ENCODE data around the gene HMCN2.

The HMCN2 gene

GRCh38 chr9:130411566-130411915 lies 146.0 kb downstream of the HMCN2 start:
- H3K36me3 ChIP-seq: no peaks in the 10 kb centered on the region
- no peak overlapping the region for H3K4me3 ChIP-seq (ENCODE audit: low read depth, low read length)
- H3K9me3 ChIP-seq: no peaks in the 10 kb centered on the region
- no peaks in the 10 kb centered on the region for H3K4me1 ChIP-seq
- no peaks in the 10 kb centered on the region for H3K27me3 ChIP-seq
- DNase-seq: no peak
- TF ChIP-seq, protein P1, sequence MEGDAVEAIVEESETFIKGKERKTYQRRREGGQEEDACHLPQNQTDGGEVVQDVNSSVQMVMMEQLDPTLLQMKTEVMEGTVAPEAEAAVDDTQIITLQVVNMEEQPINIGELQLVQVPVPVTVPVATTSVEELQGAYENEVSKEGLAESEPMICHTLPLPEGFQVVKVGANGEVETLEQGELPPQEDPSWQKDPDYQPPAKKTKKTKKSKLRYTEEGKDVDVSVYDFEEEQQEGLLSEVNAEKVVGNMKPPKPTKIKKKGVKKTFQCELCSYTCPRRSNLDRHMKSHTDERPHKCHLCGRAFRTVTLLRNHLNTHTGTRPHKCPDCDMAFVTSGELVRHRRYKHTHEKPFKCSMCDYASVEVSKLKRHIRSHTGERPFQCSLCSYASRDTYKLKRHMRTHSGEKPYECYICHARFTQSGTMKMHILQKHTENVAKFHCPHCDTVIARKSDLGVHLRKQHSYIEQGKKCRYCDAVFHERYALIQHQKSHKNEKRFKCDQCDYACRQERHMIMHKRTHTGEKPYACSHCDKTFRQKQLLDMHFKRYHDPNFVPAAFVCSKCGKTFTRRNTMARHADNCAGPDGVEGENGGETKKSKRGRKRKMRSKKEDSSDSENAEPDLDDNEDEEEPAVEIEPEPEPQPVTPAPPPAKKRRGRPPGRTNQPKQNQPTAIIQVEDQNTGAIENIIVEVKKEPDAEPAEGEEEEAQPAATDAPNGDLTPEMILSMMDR (IDR thresholded peaks at IDR 0.05; ENCODE audit: low read depth, low read length): no peak

GRCh38 chr9:130414081-130414731 lies 148.6 kb downstream of the HMCN2 start:
- Histone ChIP-seq H3K4me1 (no peaks in the 10 kb centered on the region), H3K9me3 (no peaks in the 10 kb centered on the region), H3K36me3 (no peaks in the 10 kb centered on the region), H3K4me3 (ENCODE audit: low read depth, low read length) (no peak overlapping the region), H3K27me3 (no peaks in the 10 kb centered on the region)
- no peak for DNase-seq
- TF ChIP-seq, protein P1 (IDR thresholded peaks at IDR 0.05; ENCODE audit: low read depth, low read length): no peak

GRCh38 chr9:130414910-130415746 lies 149.6 kb downstream of the HMCN2 start:
- Histone ChIP-seq H3K4me3 (ENCODE audit: low read depth, low read length) (no peak overlapping the region), H3K4me1 (no peaks in the 10 kb centered on the region; the same call in 1 of the 2 replicates), H3K36me3 (no peaks in the 10 kb centered on the region), H3K9me3 (no peaks in the 10 kb centered on the region), H3K27me3 (no peaks in the 10 kb centered on the region)
- TF ChIP-seq, protein P1 (IDR thresholded peaks at IDR 0.05; ENCODE audit: low read depth, low read length): no peak
- DNase-seq: no peak

DNA sequence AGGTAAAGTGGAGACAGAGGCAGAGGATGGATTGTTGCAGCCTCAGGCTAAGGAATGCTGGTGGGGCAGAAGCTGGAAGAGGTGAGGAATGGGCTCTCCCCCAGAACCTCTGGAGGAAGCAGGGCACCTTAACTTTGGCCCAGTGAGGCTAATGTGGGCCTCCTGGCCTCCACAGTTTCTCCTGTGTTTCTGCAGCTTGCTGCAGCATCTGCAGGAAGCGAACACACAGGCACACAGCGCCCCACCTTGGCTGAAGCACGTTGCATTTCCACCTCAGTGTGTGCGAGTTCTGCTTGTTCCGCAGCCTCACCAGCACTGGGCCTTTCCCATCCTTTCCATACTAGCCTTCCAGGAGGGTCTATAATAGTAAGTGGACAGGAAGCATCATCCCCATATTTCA lies 152.0 kb downstream of the HMCN2 start:
- Histone ChIP-seq H3K4me1 (peaks cover 18% of the 10 kb centered on the region), H3K36me3 (no peaks in the 10 kb centered on the region), H3K27me3 (no peaks in the 10 kb centered on the region), H3K9me3 (no peaks in the 10 kb centered on the region), H3K4me3 (ENCODE audit: low read depth, low read length) (no peak overlapping the region)
- DNase-seq: no peak
- TF ChIP-seq, protein P1 (IDR thresholded peaks at IDR 0.05; ENCODE audit: low read depth, low read length): no peak

- no peaks in the 10 kb centered on the region for H3K9me3 ChIP-seq
- no peaks in the 10 kb centered on the region for H3K27me3 ChIP-seq
- DNase-seq: no peak
- H3K4me1 ChIP-seq: peaks cover 27% of the 10 kb centered on the region
- TF ChIP-seq, protein P1 (IDR thresholded peaks at IDR 0.05; ENCODE audit: low read depth, low read length): no peak
- H3K36me3 ChIP-seq: no peaks in the 10 kb centered on the region
- H3K4me3 ChIP-seq (ENCODE audit: low read depth, low read length): no peak overlapping the region
Measured at GRCh38 chr9:130418776-130419175, 153.2 kb downstream of the HMCN2 start.

GRCh38 chr9:130419521-130420035 lies 154.0 kb downstream of the HMCN2 start:
- peaks cover 27% of the 10 kb centered on the region for H3K4me1 ChIP-seq
- H3K27me3 ChIP-seq: no peaks in the 10 kb centered on the region
- H3K36me3 ChIP-seq: no peaks in the 10 kb centered on the region
- H3K4me3 ChIP-seq (ENCODE audit: low read depth, low read length): no peak overlapping the region
- no peak for DNase-seq
- TF ChIP-seq, protein P1 (IDR thresholded peaks at IDR 0.05; ENCODE audit: low read depth, low read length): no peak
- no peaks in the 10 kb centered on the region for H3K9me3 ChIP-seq

All from BE2C (cell line).